GM23338 (cell line): Measurements from ENCODE around the gene EMC9.

ENCODE experiments used
- CREB1 ChIP-seq: fragments of 250-450 bp; sonication (Bioruptor Pico); IDR thresholded peaks from 2 replicates; pipeline ENCODE4 v1.5.0; 2020; ENCODE audit warnings: low read depth, mild to moderate bottlenecking, moderate library complexity
- EZH2 ChIP-seq: fragments of 200-600 bp; sonication (generic); IDR thresholded peaks from one replicate; pipeline ENCODE4 v1.8.0; 2017; ENCODE audit warnings: antibody characterized with exemption, mild to moderate bottlenecking, low read depth; ENCODE audit not compliant: unreplicated experiment
- EZH2phosphoT487 ChIP-seq: fragments of 200-600 bp; sonication (generic); IDR thresholded peaks from one replicate; pipeline ENCODE4 v1.8.1; 2018; ENCODE audit warnings: antibody characterized with exemption; ENCODE audit not compliant: unreplicated experiment
- JUNB ChIP-seq: IDR thresholded peaks from one replicate; pipeline ENCODE4 v1.6.1; 2016; ENCODE audit warnings: antibody characterized with exemption; ENCODE audit not compliant: unreplicated experiment
- NANOG ChIP-seq: IDR thresholded peaks from 2 replicates; pipeline ENCODE4 v1.6.1; 2016; ENCODE audit warnings: antibody characterized with exemption, borderline replicate concordance
- POLR2AphosphoS5 ChIP-seq: IDR thresholded peaks from 2 replicates; pipeline ENCODE4 v1.6.1; 2016; ENCODE audit warnings: antibody characterized with exemption, low read depth
- STAT1 ChIP-seq: IDR thresholded peaks from one replicate; pipeline ENCODE4 v1.6.1; 2016; ENCODE audit warnings: antibody characterized with exemption; ENCODE audit not compliant: unreplicated experiment
- ZNF331 ChIP-seq: fragments of 250-450 bp; sonication (Bioruptor Pico); IDR thresholded peaks from 2 replicates; pipeline ENCODE4 v1.5.0; 2020; ENCODE audit warnings: low read depth, mild to moderate bottlenecking, moderate library complexity
- TF ChIP-seq, protein P1 (sequence below), 2 experiments: fragments of 200-600 bp in 1 of 2; sonication (generic) in 1 of 2; conservative IDR thresholded peaks; 2 replicates each; pipeline versions ENCODE4 v1.5.1 to v1.6.1; 2016 to 2017; ENCODE audit warnings: antibody characterized with exemption in 2 of 2, low read depth in 2 of 2, mild to moderate bottlenecking in 2 of 2, moderate library complexity in 1 of 2
- TF ChIP-seq, protein P2 (sequence below): IDR thresholded peaks from one replicate; pipeline ENCODE4 v1.6.1; 2018; ENCODE audit warnings: antibody characterized with exemption; ENCODE audit not compliant: unreplicated experiment
- TF ChIP-seq, protein P3 (sequence below): IDR thresholded peaks from 2 replicates; pipeline ENCODE4 v1.6.1; 2016; ENCODE audit warnings: antibody characterized with exemption

DNA sequence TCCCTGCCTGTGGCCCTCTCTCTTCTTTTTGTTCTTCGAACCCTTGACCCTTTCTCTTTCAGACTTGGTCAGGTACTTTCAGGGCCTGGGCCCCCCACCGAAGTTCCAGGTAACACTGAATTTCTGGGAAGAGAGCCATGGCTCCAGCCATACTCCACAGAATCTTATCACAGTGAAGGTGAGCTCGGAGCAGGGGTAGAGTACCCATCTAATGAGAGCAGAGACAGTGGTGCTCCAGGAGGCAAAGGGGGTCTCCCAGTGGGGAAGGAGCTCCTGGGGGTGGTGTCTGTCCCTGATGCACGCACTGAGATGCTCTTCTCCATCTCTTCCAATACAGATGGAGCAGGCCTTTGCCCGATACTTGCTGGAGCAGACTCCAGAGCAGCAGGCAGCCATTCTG is 24.4 kb upstream of the EMC9 start:
- TF ChIP-seq, protein P1, sequence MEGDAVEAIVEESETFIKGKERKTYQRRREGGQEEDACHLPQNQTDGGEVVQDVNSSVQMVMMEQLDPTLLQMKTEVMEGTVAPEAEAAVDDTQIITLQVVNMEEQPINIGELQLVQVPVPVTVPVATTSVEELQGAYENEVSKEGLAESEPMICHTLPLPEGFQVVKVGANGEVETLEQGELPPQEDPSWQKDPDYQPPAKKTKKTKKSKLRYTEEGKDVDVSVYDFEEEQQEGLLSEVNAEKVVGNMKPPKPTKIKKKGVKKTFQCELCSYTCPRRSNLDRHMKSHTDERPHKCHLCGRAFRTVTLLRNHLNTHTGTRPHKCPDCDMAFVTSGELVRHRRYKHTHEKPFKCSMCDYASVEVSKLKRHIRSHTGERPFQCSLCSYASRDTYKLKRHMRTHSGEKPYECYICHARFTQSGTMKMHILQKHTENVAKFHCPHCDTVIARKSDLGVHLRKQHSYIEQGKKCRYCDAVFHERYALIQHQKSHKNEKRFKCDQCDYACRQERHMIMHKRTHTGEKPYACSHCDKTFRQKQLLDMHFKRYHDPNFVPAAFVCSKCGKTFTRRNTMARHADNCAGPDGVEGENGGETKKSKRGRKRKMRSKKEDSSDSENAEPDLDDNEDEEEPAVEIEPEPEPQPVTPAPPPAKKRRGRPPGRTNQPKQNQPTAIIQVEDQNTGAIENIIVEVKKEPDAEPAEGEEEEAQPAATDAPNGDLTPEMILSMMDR (conservative IDR thresholded peaks at IDR 0.05; ENCODE audit: low read depth in 2 of 2) = no peak
- TF ChIP-seq, protein P2, sequence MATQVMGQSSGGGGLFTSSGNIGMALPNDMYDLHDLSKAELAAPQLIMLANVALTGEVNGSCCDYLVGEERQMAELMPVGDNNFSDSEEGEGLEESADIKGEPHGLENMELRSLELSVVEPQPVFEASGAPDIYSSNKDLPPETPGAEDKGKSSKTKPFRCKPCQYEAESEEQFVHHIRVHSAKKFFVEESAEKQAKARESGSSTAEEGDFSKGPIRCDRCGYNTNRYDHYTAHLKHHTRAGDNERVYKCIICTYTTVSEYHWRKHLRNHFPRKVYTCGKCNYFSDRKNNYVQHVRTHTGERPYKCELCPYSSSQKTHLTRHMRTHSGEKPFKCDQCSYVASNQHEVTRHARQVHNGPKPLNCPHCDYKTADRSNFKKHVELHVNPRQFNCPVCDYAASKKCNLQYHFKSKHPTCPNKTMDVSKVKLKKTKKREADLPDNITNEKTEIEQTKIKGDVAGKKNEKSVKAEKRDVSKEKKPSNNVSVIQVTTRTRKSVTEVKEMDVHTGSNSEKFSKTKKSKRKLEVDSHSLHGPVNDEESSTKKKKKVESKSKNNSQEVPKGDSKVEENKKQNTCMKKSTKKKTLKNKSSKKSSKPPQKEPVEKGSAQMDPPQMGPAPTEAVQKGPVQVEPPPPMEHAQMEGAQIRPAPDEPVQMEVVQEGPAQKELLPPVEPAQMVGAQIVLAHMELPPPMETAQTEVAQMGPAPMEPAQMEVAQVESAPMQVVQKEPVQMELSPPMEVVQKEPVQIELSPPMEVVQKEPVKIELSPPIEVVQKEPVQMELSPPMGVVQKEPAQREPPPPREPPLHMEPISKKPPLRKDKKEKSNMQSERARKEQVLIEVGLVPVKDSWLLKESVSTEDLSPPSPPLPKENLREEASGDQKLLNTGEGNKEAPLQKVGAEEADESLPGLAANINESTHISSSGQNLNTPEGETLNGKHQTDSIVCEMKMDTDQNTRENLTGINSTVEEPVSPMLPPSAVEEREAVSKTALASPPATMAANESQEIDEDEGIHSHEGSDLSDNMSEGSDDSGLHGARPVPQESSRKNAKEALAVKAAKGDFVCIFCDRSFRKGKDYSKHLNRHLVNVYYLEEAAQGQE = no peak
- TF ChIP-seq POLR2AphosphoS5 (no peak), EZH2phosphoT487 (no peak), JUNB (no peak), EZH2 (no peak), NANOG (no peak), CREB1 (CRISPR knock-in tag) (no peak), ZNF331 (CRISPR knock-in tag) (no peak), STAT1 (no peak)
- TF ChIP-seq, protein P3, sequence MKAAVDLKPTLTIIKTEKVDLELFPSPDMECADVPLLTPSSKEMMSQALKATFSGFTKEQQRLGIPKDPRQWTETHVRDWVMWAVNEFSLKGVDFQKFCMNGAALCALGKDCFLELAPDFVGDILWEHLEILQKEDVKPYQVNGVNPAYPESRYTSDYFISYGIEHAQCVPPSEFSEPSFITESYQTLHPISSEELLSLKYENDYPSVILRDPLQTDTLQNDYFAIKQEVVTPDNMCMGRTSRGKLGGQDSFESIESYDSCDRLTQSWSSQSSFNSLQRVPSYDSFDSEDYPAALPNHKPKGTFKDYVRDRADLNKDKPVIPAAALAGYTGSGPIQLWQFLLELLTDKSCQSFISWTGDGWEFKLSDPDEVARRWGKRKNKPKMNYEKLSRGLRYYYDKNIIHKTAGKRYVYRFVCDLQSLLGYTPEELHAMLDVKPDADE = no peak
